Endothelial cell of umbilical vein (primary cell): ENCODE results near the gene TMEM132A. TPM values are rescaled to one million over a fixed set of nuclear protein-coding genes. Genes with fewer than 3 reads are reported as not detected.
A peak's percentile ranks its signal among the peaks of the same experiment; 100 is the strongest.

Source experiments
- BruUV-seq: library from RNA; stranded (reverse); fragments of 400-500 nt; replicated peaks from 2 replicates; lab custom pipeline; 2021; lab: Mats Ljungman, UMichigan
- CTCF ChIA-PET: fragments of 300-600, 350-600 bp; sonication (Branson Sonifier 250); formaldehyde crosslinking; loops from one replicate; lab custom pipeline; 2021; ENCODE audit warnings: antibody characterized with exemption, inconsistent platforms; lab: Charles Lee
- POLR2A ChIA-PET: fragments of 300-600, 350-600 bp; sonication (Branson Sonifier 250); formaldehyde crosslinking; loops from one replicate; lab custom pipeline; 2021; ENCODE audit warnings: antibody characterized with exemption, inconsistent platforms; lab: Charles Lee
- DNase-seq: peaks from one replicate; pipeline ENCODE4 v3.0.0-alpha.2; 2011; ENCODE audit warnings: low read depth, low spot score
- FAIRE-seq: peaks from 2 replicates; lab custom pipeline; 2011; peaks lifted over from hg19 to GRCh38; lab: Jason Lieb, UNC
- H2AFZ ChIP-seq: 2 replicates; pipeline ENCODE4 v1.6.0; 2012; ENCODE audit warnings: low read depth, low read length, control low read depth, inconsistent platforms
- H3K27ac ChIP-seq: 2 replicates; pipeline ENCODE4 v1.5.1; 2011; ENCODE audit warnings: low read depth, mild to moderate bottlenecking, control low read depth, low read length, moderate library complexity; ENCODE audit not compliant: insufficient read depth
- H3K27me3 ChIP-seq, 2 experiments: 2 replicates each; pipeline versions ENCODE4 v1.6.0 to v1.6.1; 2011; ENCODE audit warnings: low read length in 2 of 2, mixed read lengths in 1 of 2; ENCODE audit not compliant: control insufficient read depth in 2 of 2, insufficient read depth in 2 of 2
- H3K36me3 ChIP-seq, 2 experiments: 2 replicates in 1 of 2; 3 replicates in 1 of 2; pipeline ENCODE4 v1.5.1; 2011; ENCODE audit warnings: low read length in 2 of 2, mild to moderate bottlenecking in 1 of 2, moderate library complexity in 1 of 2; ENCODE audit not compliant: control insufficient read depth in 2 of 2, insufficient read depth in 2 of 2; ENCODE audit errors: extremely low read depth in 1 of 2
- H3K4me1 ChIP-seq: 3 replicates; pipeline ENCODE4 v1.5.1; 2011; ENCODE audit warnings: mild to moderate bottlenecking, low read length; ENCODE audit not compliant: control insufficient read depth, insufficient read depth; ENCODE audit errors: extremely low read depth
- H3K4me2 ChIP-seq: 2 replicates; pipeline ENCODE4 v1.6.1; 2011; ENCODE audit warnings: low read length, control low read depth, mixed read lengths; ENCODE audit not compliant: insufficient read depth
- H3K4me3 ChIP-seq, 3 experiments: fragments of 200-600 bp in 1 of 3; sonication (generic), shearing (Covaris generic) in 1 of 3; replicated peaks in 1 of 3; 2 replicates each; pipeline ENCODE4 v1.5.1; 2011 to 2016; ENCODE audit warnings: control low read depth in 3 of 3, low read length in 3 of 3, mild to moderate bottlenecking in 2 of 3, inconsistent platforms in 1 of 3, low read depth in 1 of 3, moderate library complexity in 1 of 3; ENCODE audit not compliant: insufficient read depth in 1 of 3
- H3K79me2 ChIP-seq: 2 replicates; pipeline ENCODE4 v1.6.0; 2012; ENCODE audit warnings: low read length, inconsistent platforms; ENCODE audit not compliant: control insufficient read depth, insufficient read depth
- H3K9ac ChIP-seq: replicated peaks from 2 replicates; pipeline ENCODE3; 2011; ENCODE audit warnings: low read length, control low read depth; ENCODE audit not compliant: insufficient read depth; ENCODE audit errors: extremely low read depth
- H3K9me1 ChIP-seq: replicated peaks from 3 replicates; pipeline ENCODE4 v1.6.0; 2011; ENCODE audit warnings: mild to moderate bottlenecking, low read length; ENCODE audit not compliant: control insufficient read depth, insufficient read depth; ENCODE audit errors: extremely low read depth
- H3K9me3 ChIP-seq: replicated peaks from 2 replicates; pipeline ENCODE4 v1.5.1; 2012; ENCODE audit warnings: low read length, inconsistent platforms; ENCODE audit not compliant: control insufficient read depth, insufficient read depth
- H4K20me1 ChIP-seq: replicated peaks from 2 replicates; pipeline ENCODE3; 2011; ENCODE audit warnings: mild to moderate bottlenecking, low read length; ENCODE audit not compliant: control insufficient read depth, insufficient read depth; ENCODE audit errors: extremely low read depth
- EZH2 ChIP-seq: IDR thresholded peaks from 2 replicates; pipeline ENCODE4 v1.6.1; 2012; ENCODE audit warnings: borderline replicate concordance, low read depth, mild to moderate bottlenecking, moderate library complexity, low read length, inconsistent platforms; ENCODE audit not compliant: severe bottlenecking
- FOS ChIP-seq: IDR thresholded peaks from 2 replicates; pipeline ENCODE4 v1.6.1; 2011; ENCODE audit warnings: mild to moderate bottlenecking, low read length, moderate library complexity, borderline replicate concordance; ENCODE audit not compliant: insufficient read depth
- GATA2 ChIP-seq: IDR thresholded peaks from 2 replicates; pipeline ENCODE4 v1.7.0; 2011; ENCODE audit warnings: low read depth, mild to moderate bottlenecking, moderate library complexity, mixed read lengths, low read length; ENCODE audit not compliant: insufficient read length, insufficient read depth
- POLR2AphosphoS5 ChIP-seq: IDR thresholded peaks from 2 replicates; pipeline ENCODE4 v1.6.1; 2012; ENCODE audit warnings: low read depth, mild to moderate bottlenecking, control low read depth, low read length, moderate library complexity; ENCODE audit not compliant: insufficient read depth
- dilution Hi-C: fragments of 300-500 bp; cut with MboI; formaldehyde crosslinking; loops from one replicate; pipeline ENCODE4 v1.15.0; 2019; ENCODE audit warnings: low sequenced_read_pairs; ENCODE audit not compliant: extremely low pct_ligation_motif_present
- intact Hi-C: fragments of 100-400 bp; cut with micrococcal nuclease; formaldehyde crosslinking; loops from one replicate; pipeline ENCODE4 v1.10.0; 2022
- polyA plus RNA-seq, 4 experiments: library from polyadenylated mRNA; depleted of rRNA in 3 of 4; stranded (reverse) in 3 of 4; unstranded in 1 of 4; fragments of >200 nt; gene quantifications; 2 replicates each; pipeline versions ENCODE4 v1.2.1 to v1.2.3, GENCODE V29; 2011 to 2012; ENCODE audit warnings: missing spikeins in 1 of 4
- total RNA-seq: library from RNA; stranded (reverse); gene quantifications from 2 replicates; pipeline ENCODE4 v1.2.3, GENCODE V29; 2021
- TF ChIP-seq, protein P1 (sequence below): IDR thresholded peaks from 2 replicates; pipeline ENCODE4 v1.6.1; 2011; ENCODE audit not compliant: insufficient read depth, insufficient read length

Gene TMEM132A
- total and polyA plus RNA-seq, 2 donors (not counting 3 experiments of a cell fraction or from before 2014, with no cell fraction given), result 74.3 to 106 TPM

DNA sequence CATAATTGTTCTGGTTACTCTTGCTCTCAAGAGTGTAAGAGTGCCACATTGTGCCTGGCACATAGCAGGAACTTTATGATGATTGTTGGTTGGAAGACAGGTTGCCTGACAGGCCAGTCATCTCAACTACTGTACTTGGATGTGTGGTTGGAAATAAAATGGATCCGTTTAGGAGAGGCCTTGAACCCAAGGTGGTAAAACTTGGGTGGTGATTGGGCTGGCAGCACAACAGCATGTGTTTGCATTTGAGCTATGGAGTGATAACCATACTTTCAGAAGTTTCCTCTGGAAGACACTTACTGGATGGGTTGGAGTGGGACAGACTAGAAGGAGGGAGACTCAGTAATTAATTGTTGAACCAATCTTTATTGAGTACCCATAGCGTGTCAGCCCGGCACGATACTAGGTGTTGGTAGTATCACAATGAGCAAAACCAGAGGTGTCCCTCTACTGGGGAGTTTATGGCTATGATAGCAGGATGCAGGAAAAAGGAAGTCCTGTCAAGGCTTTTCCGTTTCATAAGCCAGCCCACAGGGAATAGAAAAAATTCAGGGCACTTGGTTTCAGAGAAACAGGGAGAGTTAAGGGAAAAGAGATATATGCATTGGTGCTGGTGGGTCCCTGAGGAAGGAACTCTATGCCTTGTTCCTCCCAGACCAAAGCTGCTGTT lies 13.4 kb upstream of the TMEM132A start:
- H3K79me2 ChIP-seq, result peaks cover 17% of the 10 kb centered on the region
- DNase-seq, result no peak
- intact Hi-C loops, result loop anchor here (10.0 kb wide), 1 partner anchor 224 kb away; no protein-coding TSS in a partner anchor

DNA sequence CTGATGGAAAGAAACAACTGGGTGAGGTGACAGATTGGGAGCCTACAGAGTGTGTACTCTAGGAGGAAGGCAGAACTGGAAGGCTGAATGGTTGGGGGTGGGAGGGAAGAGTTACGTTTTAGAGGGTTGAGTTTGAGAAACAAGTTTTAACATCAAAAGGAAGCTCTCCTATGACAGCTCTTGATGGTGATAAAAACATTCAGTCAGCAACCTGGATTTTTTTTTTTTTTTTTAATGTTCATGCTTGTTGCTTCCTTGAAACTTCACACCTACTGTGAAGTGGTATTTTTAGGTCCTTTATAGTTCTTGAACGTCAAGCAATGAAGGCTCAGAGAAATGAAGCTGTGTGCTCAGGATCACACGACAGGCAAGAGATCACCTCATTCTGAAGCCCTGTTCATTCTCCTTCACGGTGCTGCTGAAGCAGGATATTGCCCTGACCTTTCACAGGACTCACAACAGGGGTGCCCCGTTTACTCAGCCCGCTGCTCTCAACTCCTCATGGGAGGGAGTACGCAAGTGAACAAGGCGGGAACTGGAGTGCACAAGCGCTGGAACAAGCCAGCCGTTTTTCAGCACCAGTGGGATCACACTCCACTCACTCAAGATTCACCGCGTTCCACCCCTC lies 11.9 kb upstream of the TMEM132A start:
- peak overlapping the region; percentile 96 for H2AFZ ChIP-seq
- no peak overlapping the region for H3K9ac ChIP-seq
- no peak for DNase-seq
- peaks cover 0 to 6% of the 10 kb centered on the region in 2 experiments for H3K27me3 ChIP-seq
- H3K4me2 ChIP-seq, result no peak overlapping the region
- FAIRE-seq, result no peak
- no TSS peak for BruUV-seq
- TF ChIP-seq POLR2AphosphoS5 (no peak), EZH2 (no peak), FOS (no peak), GATA2 (no peak)
- POLR2A ChIA-PET, result no interaction called here
- intact Hi-C loops (loop anchor here (10.0 kb wide), 1 partner anchor 222 kb away; no protein-coding TSS in a partner anchor), dilution Hi-C loops (no loop called here)
- CTCF ChIA-PET, result interaction anchor here (0.6 to 4.8 kb wide), 3 partner anchors 13 to 203 kb away, joined by 3 to 32 read pairs (median 4); no protein-coding TSS in a partner anchor
- no peaks in the 10 kb centered on the region for H3K9me1 ChIP-seq
- peaks cover 28% of the 10 kb centered on the region for H3K79me2 ChIP-seq
- H3K27ac ChIP-seq, result no peak overlapping the region
- H3K4me3 ChIP-seq, result no peak overlapping the region
- no peaks in the 10 kb centered on the region for H3K36me3 ChIP-seq
- H3K4me1 ChIP-seq, result peaks cover 25% of the 10 kb centered on the region
- no peaks in the 10 kb centered on the region for H4K20me1 ChIP-seq
- no peaks in the 10 kb centered on the region for H3K9me3 ChIP-seq

More for the DNA sequence above, 13.4 kb upstream of the TMEM132A start:
- dilution Hi-C loops, result no loop called here
- Histone ChIP-seq H2AFZ (peak overlapping the region; percentile 16), H3K9ac (no peak overlapping the region), H3K4me1 (peaks cover 28% of the 10 kb centered on the region), H3K9me3 (no peaks in the 10 kb centered on the region), H3K4me2 (no peak overlapping the region), H3K27ac (no peak overlapping the region), H3K27me3 (peaks cover 0 to 6% of the 10 kb centered on the region in 2 experiments), H3K9me1 (no peaks in the 10 kb centered on the region), H4K20me1 (no peaks in the 10 kb centered on the region), H3K36me3 (no peaks in the 10 kb centered on the region), H3K4me3 (no peak overlapping the region)
- ChIA-PET CTCF (interaction anchor here (1.5 kb wide), 1 partner anchor 11 kb away, joined by 6 read pairs; no protein-coding TSS in a partner anchor), POLR2A (no interaction called here)
- no TSS peak for BruUV-seq
- FAIRE-seq, result peak; percentile 56
- TF ChIP-seq GATA2, result no peak
- TF ChIP-seq EZH2, result no peak
- TF ChIP-seq, protein P1, sequence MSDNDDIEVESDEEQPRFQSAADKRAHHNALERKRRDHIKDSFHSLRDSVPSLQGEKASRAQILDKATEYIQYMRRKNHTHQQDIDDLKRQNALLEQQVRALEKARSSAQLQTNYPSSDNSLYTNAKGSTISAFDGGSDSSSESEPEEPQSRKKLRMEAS, result no peak
